Amniotic stem cell (primary cell): Measurements from ENCODE around the gene ENO1.

Source experiments
- DNase-seq: peaks from one replicate; lab custom pipeline; 2025; lab: John Stamatoyannopoulos, UW

ENO1 gene

DNA sequence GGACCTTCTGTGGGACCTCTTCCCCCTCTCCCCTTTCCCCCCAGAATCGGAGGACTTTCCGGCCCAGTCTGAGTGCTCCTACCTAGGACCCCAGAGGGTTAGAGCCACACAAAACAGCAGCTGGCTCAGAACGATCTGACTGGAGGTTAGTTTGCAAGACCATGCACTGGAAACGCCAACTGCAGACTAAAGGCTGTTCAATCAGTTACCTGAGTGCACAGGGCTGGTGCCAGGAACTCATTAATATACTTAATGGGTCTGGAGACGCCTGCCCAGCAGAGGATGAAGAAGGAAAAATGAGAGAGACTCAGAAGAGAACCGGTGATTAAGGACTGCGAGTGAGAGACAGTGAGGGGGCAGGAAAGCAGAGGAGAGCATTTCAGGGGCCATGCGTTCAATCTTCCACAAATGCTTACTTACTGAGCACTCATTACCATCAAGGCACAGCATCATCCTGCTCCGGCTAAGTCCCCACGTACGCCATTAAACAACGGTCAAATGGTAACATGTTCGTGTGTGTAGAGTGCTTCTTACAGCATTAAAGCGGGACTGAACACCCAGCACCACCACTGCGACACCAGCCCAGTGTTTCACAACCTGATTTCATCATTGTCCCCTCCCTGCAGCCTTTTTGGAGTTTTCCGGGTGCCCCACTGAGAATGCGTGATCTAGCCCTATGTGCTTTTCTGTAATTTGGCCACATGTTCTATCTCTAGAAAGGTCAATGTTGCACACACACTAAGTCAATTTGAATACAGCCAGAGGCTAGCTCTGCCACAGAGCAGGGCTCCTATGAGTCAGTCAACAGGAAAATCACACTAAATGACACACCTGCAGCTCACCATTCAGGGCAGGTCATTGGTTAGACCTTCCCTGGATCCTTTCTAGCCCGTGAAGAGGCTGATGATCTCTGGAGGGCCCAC is 7.6 kb downstream of the ENO1 start:
- DNase-seq, result no peak

DNA sequence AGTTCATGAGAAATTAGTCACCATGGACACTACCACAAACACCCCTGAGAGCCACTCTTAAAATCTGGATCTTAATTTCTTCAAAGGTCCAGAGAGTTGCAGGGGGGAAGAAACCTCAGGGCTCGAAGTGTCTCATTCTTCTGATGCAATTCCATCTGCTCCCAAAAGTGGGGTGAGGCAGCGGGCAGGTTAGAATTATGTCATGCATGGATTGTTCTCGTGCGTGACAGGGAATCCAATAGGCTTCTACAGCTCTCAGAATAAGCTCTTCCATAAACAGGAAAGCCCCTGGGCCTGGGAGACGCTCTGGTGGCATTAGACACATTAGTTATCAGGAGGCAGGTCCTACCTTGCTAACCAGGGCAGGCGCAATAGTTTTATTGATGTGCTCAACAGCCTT is 8.4 kb downstream of the ENO1 start:
- no peak for DNase-seq

DNA sequence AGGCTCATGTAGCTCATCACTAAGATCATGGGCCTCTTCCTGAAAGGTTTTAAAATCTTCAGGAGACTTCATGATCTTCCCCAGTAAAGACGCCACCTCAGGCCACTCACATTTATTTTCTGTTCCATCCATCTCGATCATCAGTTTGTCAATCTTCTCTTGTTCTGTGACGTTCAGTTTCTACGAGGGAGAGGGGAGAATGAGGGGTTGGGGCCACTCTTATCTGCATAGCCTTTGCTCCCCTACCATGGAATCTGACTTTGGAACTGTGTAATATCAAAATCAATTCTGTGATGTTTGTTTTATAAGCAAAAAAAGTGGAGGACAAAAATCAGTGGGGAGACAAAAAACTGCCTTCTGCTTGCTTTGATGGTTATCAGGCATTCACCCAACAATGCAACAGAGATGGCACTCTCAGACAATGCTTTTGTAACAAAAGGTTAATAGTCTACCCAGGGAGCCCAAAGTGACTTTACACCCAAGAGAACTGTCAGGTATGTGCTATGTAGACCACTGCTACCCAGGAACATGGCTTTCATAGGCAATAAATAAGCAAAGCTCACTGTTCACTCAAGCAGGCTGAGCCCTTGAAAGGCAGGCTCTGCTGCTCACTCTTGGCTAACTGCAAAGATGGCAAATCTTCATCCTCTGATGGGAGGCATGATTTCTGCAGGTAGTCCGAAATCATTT is 10.5 kb downstream of the ENO1 start:
- no peak for DNase-seq

DNA sequence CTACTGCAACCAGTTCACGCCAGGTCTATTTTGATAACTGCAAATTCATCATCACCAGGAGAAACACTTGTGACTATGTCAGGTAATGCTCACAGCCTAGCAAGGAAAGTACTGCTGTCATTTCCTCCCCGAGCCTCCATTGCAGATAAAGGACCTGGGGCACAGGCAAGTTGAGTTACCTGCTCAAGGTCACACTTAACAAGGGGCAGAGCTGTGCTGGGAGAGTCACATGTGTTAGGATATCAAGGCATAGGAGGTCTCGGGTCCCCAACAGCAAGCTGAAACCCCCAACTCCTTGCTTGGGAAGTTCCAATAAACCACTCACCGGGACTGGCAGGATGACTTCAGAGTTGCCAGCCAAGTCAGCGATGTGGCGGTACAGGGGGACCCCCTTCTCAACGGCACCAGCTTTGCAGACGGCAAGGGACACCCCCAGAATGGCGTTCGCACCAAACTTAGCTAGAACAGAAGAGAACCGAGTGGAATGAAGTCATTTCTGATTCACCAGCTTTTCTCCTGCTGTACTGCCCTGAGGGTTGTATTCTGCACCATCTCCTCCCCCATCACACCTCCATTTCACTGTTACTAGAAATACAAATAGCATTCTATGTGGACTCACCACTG is 11.6 kb downstream of the ENO1 start:
- no peak for DNase-seq

DNA sequence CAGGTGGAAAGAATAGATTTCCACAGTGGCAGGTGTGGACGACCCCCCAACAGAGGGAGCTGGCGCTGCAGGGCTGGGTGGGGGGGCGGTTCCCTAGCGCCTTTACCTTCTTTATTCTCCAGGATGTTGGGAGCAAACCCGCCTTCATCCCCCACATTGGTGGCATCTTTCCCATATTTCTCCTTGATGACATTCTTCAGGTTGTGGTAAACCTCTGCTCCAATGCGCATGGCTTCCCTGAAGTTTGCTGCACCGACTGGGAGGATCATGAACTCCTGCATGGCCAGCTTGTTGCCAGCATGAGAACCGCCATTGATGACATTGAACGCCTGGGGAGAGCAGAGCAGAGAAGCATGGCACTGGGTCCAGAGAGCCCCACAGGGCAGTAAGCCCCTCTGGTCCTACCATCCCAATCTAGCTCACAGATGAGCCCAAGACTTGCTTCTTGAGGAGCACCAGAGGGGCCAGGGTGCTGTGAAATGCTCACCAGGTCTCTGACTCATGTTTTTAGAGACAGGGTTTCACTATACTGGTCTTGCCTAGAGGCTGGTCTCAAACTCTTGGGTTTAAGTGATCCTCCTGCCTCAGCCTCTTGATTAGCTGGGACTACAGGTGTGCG is 12.2 kb downstream of the ENO1 start:
- no peak for DNase-seq

DNA sequence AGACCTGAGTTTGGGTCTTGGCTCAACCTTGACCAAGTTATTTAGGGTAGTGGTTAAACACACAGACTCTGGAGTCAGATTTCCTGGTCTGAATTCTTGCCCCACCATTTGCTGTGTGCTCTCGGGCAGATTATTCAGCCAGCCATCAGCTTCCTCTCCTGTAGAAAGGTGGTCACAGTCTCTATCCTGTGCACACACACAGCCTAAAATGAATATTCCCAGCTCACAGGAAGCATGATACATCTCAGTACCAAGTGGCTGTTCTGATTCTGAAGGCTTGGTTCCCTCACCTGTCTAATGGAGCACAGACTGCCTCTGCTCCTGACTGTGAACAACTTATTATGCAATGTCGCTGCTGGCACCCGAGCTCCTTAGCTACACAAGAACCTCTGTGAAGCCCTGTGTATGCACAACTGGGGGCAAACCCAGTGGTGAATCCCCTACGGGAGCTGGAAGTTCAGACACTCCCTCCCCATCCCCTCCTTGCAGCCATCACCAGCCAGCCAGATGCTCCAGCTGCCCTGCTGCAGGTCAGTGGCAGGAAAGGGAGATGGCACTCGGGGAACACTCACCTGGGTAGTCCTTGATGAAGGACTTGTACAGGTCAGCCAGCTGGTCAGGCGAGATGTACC is 13.7 kb downstream of the ENO1 start:
- no peak for DNase-seq

DNA sequence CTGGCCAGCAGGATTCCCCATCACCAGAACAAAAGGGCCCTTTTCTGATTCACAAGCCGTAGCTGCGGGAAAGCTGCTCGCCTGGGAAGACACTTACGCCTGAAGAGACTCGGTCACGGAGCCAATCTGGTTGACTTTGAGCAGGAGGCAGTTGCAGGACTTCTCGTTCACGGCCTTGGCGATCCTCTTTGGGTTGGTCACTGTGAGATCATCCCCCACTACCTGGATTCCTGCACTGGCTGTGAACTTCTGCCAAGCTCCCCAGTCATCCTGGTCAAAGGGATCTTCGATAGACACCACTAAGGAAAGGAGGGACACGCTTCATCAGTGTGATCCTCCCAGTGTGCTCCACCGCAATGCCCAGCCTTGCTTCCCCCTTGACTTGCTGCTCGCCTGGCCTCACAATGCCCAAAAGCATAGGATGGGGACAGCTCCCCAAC is 14.7 kb downstream of the ENO1 start:
- DNase-seq, result no peak

DNA sequence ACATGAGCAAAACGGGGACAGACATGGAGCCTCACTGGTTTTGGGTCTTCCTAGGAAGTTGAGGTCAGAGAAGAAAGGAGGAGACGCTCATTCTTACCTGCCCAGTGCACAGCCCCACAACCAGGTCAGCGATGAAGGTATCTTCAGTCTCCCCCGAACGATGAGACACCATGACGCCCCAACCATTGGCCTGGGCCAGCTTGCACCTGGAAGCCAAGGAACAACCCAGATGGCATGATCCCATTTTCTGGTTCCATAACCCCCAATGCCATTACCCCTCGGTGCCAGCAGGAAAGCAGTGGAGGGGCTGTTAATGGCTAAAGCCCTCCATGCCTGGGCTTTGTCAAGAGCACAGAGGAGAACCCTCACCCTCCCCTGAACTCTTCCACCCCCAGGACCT is 15.3 kb downstream of the ENO1 start:
- DNase-seq, result no peak

DNA sequence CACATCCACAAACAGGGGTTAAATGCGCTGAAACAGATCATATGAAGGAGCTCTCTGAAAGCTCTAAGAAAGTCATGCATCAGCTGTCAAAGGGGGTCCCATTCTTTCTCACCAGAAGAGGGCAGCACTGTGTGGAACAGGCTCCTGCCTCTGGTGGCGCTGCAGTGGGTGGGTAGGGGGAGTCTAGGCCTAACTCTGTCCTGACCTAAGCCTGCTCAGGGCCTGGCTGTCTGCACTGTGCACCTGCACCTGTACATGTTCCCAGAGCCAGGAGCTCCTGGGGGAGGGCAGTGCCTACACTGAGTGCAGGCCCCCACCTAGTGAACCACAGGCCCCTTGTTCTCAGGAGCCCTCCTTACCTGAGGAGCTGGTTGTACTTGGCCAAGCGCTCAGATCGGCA is 16.0 kb downstream of the ENO1 start:
- DNase-seq, result no peak

DNA sequence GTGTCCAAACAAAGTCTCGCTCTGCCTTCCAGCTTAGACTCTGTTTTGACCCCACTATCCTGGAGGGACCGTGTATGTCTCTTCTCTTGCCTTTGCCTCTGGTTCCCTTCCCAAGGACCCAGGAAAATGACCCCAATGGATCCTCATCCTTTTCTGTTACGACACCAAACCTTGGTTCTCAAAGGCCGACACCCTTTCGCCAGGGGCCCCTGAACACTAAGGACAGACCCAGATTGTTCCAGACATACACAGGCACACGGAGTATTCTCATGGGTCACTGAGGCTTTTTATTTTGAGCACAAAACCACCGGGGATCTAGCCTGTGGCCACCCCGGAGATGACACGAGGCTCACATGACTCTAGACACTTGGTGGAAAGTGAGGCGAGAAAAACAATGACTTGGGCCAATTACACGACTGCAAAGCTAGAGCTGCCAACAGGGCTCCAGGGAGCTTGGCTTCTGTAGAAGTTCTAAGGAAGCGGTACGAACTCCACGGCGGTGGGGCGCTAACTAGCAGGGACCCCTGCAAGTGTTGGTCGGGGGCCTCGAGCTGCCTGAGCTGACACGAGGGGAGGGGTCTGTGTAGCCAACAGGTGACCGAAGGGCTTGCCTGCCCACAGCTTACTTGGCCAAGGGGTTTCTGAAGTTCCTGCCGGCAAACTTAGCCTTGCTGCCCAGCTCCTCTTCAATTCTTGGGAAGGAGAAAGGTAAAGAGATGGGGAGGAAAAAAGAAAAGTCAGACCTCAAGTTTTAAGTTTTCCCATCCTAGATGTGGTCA is 17.6 kb downstream of the ENO1 start:
- DNase-seq, result no peak

DNA sequence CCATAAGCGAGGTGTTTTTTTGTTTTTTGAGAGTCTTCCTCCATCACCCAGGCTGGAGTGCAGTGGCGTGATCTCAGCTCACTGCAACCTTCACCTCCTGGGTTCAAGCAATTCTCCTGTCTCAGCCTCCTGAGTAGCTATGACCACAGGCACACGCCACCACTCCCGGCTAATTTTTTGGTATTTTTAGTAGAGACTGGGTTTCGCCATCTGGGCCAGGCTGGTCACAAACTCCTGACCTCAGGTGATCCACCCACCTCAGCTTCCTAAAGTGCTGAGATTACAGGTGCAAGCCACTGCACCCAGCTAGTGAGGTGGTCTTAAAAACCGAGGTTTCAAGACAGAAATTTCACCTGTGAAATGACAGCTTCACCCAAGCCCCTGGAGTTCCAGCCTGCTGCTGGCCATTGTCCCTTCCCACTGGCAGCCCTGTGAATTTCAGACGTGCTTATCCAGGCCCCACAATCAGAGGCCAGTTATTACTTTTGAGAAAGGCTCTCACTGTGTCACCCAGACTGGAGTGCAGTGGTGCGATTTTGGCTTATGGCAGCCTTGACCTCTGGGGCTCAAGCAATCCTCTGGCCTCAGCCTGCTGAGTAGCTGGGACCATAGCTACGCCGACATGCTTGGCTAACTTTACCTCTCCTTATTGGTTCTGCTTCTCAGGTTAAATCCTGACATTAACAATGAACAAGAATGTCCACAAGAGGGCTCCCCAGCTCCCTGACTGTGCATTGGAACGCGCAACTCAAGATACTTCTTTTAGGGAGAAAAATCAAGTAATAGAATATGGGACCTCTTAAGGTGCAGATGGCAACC is 19.4 kb downstream of the ENO1 start:
- no peak for DNase-seq

DNA sequence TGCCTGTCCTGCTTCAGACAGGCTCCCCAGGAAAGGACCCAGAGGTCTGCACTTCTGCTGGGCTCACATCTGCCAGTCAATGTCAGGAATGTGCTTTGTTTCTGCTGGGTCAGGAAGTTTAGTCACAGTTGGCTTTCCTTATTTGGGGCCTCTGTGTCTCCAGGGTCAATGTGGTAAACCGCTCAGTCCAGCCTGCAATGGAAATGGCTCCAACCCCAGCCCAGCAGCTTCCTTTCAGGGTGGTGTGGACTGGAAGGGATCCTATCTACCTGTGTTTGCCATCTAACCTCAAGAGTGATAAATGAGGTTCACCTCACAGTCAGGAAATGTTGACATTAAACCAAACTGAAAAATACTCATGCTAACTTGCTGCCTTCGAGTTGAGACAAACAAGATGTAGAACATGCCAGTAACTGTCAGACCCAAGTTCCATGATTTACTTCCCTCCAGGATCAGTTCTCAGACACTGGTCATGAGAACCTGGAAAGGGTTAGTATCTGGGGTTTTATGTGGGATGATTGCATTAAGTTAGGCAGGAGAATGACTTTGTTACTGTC is 20.3 kb downstream of the ENO1 start:
- DNase-seq, result peak; percentile 36

DNA sequence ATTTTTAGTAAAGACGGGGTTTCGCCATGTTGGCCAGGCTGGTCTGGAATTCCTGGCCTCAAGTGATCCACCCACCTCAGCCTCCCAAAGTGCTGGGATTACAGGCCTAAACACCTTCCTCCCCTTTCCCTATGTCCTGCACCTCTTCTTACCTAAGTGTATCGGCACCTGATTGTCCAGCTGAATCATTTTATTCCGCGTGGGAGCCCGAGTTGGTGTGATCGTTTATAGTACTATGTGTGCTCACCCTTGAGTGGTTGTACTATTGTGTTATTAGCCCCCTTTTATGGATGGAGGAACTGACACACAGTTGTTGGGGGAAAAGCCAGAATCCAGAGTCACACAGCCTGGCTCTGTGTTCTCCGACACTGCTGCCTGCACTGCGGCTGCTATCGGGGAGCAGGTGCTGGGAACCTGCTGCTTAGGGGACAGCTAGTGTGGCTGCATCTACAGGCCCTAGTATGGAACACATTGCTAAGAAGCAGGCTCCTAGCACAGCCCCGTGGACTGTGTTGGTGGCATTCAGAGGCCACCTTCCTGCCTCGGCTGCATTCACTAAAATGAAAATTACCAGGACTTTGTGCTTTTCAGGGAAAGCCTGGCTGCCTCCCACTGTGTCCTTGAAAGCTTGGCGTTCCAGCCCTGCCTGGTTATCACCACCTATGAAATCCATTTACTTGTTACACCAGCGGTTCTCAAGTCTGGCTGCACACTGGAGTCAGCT is 21.6 kb downstream of the ENO1 start:
- no peak for DNase-seq

DNA sequence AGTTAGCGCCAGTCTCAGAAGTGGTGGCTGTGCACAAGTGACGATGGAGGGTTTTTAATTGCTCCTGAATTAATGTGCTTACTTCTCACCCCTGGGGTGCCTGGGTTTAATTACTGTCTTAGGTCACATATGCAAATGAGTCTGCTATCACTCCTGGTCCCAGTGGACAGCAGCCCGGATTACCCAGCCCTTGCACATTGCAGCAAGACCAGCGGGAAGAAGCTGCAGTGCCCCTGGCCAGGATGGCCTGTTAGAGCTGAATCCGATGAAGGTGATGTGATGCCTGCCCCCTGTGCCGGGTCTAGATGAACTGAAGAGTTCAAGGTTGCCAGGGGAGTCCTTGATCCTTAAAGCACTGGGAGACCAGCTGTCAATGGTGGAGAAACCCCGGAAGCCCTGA is 24.2 kb downstream of the ENO1 start:
- DNase-seq, result no peak

DNA sequence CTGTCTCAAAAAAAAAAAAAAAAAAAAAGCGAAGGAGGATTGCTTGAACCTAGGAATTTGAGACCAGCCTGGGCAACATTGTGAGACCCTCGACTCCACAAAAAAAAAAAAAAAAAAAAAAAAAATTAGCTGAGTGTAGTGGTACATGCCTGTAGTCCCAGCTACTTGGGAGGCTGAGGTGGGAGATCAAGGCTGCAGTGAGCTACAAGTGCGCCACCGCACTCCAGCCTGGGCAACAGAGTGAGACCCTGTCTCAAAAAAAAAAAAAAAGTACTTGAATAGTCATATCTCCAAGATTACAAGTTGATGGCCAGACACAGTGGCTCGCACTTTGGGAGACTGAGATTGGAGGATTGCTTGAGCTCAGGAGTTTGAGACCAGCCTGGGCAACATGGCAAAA is 27.4 kb downstream of the ENO1 start:
- no peak for DNase-seq

DNA sequence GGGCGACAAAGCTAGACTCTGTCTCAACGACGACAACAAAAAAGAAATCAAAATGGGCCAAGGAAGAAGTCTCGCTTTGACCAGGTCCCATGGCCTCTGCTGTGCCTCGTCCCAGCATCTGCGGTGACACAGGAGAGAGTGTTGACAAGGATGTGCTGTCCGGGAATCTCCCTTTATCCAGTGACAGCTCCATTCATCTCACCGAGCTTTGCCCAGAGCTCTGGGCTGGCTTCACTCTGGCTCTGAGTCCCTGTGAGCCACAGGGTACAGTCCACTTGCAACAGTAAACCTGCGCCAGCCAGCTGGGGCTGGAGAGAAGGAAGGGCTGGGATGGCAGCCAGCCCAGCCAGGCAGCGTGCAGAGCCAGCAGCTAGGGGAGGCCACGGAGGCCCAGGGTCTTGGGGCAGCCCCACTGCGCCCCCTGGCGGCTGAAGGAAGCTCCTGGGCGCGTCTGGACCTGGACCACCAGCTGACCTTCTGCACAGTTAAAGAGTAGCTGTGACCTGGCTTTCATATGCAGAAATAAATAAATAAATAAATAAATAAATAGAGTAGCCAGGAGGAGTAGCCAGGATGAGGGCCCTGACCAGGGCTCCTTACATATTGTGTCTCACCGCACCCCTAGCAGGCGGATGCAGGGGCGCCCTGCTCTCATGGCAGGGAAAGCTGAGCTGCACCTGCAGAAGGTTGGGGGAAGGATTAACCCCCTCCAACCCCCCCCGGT is 29.7 kb downstream of the ENO1 start:
- peak; percentile 74 for DNase-seq

DNA sequence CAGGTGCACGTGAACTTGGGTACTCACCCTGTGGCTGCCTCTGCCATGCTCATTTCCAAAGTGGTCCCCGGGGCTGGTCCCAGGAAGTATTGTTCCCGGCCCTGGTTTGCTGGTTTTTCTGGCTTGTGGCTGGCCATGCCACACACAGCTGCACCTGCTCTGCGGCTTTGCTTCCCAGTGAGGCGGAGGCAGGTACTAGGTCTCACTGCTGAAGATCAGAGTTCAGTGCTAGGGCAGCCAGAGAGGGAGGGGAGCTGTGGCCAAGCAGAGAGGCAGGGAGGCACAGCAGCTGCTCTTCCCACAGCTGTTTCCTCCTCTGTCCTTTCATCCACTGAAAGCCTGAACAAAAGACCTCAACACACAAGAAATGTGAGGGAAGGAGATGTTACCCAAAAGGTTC is 30.5 kb downstream of the ENO1 start:
- no peak for DNase-seq

DNA sequence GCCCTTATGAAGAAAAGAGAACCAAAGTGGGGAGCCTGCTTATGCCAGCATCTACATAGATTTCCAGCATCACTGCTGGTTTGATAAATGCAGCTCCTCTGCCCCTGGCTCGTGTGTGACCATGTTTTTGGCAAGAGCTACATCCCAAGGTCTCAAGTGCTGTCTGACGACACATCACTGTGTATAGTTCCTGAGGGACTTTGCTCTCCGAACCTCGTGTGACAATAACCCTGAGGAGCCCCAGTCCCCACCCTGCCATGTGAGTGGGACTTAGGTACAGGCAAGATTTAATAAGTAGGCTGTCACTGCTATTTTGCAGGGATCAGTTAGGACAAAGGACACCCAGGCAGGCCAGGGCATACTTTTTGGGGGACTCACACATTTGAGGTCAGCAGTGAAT is 32.2 kb downstream of the ENO1 start:
- DNase-seq, result no peak
